NCI-H2171 (cell line): ENCODE measurements around the gene BSCL2.
"Not testable (repeated sequence)": the region's sequence is repeated elsewhere in the genome, so short reads cannot be mapped to it uniquely, and the experiment has no call there.

Source experiments
- DNase-seq: peaks from one replicate; lab custom pipeline; 2025; lab: John Stamatoyannopoulos, UW

The BSCL2 gene

GRCh38 chr11:62707277-62707861, at the start of gene BSCL2, which contains the start of gene GNG3:
Gene BSCL2, minus strand, starts transcription at chr11:62707424. Its CDS starts 229 bp downstream, at chr11:62707195.
Gene GNG3, plus strand, starts transcription at chr11:62707676. Its CDS starts 620 bp downstream, at chr11:62708296.
- DNase-seq, result no peak

GRCh38 chr11:62755086-62755615, 47.9 kb upstream of the BSCL2 start:
- DNase-seq, result no peak

- DNase-seq, result peak; percentile 97
These were observed 46.7 kb upstream of the BSCL2 start, which contains the start of gene ZBTB3 for GRCh38 chr11:62753736-62754603. Gene ZBTB3, minus strand, starts transcription at chr11:62754160. Its CDS starts 496 bp downstream, at chr11:62753664.

- DNase-seq, result no peak
These were observed 45.9 kb upstream of the BSCL2 start for GRCh38 chr11:62752994-62753735.

- DNase-seq, result no peak
These were observed 45.1 kb upstream of the BSCL2 start for GRCh38 chr11:62752177-62752785.

GRCh38 chr11:62749931-62750330, 42.7 kb upstream of the BSCL2 start:
- DNase-seq, result not testable (repeated sequence)

GRCh38 chr11:62747475-62748160, 40.4 kb upstream of the BSCL2 start:
- DNase-seq, result no peak

- DNase-seq, result no peak
These were observed 30.0 kb upstream of the BSCL2 start for GRCh38 chr11:62737196-62737595.

- DNase-seq, result no peak
These were observed 25.6 kb upstream of the BSCL2 start for GRCh38 chr11:62732830-62733229.

GRCh38 chr11:62730076-62730475, 22.9 kb upstream of the BSCL2 start:
- not testable (repeated sequence) for DNase-seq

GRCh38 chr11:62728171-62728988, 21.2 kb upstream of the BSCL2 start, which contains the start of gene TTC9C:
Gene TTC9C, plus strand, starts transcription at chr11:62728486. Its CDS starts 363 bp downstream, at chr11:62728849.
- peak; percentile 87 for DNase-seq

- DNase-seq, result peak; percentile 97
These were observed 20.6 kb upstream of the BSCL2 start for GRCh38 chr11:62727872-62728170.

GRCh38 chr11:62727165-62727871, 20.1 kb upstream of the BSCL2 start, which contains the start of gene HNRNPUL2:
Gene HNRNPUL2, minus strand, starts transcription at chr11:62727457. Its CDS starts 301 bp downstream, at chr11:62727156.
- DNase-seq, result peak; percentile 98

GRCh38 chr11:62726915-62727164, 19.6 kb upstream of the BSCL2 start:
- no peak for DNase-seq

- DNase-seq, result no peak
These were observed 19.1 kb upstream of the BSCL2 start for GRCh38 chr11:62726156-62726914.

GRCh38 chr11:62725646-62726045, 18.4 kb upstream of the BSCL2 start:
- no peak for DNase-seq

GRCh38 chr11:62724171-62724570, 16.9 kb upstream of the BSCL2 start:
- no peak for DNase-seq

GRCh38 chr11:62721994-62722393, 14.8 kb upstream of the BSCL2 start:
- no peak for DNase-seq
